ENCODE results near the gene CROCC2. TPM values are rescaled to one million over a fixed set of nuclear protein-coding genes. Genes with fewer than 3 reads are reported as not detected.
A peak's percentile ranks its signal among the peaks of the same experiment; 100 is the strongest.

Gene CROCC2
- total and polyA plus RNA-seq, 2 of the 13 experiments (the other 11 are each of a cell fraction or from before 2014, with no cell fraction given): not detected

DNA sequence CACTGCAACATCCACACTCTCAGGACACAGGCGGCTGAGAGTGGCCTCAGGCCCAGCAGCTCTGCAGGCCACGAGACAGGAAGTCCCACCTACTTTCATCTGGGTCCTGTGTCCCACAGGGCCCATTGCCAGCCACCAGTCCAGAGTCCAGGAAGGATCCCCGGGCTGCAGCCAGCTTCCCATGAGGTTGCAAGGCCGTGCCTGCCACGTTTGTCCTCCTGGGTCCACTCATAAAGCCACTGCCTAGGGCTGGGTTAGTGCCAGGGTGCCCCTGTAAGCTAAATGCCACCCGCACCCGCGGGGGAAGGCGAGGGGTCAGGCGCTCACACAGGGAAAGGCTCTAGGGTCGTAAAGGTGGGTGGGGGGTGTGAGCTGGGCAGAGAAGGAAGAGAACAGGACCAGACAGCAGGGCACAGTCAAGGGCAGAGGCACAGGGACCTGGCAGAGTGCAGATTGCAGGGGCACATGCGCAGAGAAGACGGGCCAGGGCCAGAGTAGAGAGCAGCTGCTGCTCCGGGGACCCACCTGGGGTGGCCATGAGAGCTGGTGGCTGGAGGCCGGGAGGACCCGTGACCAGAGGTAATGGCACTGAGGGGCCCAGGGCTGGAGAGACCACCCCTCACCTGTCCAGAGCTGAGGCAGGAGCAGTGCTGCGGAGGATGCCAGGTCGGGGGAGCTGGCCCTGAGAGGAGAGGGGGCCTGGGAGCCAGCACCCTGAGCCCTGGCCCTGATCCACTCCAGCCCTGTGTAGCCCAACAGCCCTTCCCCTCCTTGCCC, 29.5 kb upstream of the CROCC2 start:
- in situ Hi-C loops (cut with HindIII; ENCODE audit: extremely low pct_ligation_motif_present, low pct_unique_long_range_greater_than_20kb) (no loop called here), intact Hi-C loops (cut with micrococcal nuclease; ENCODE audit: unreplicated experiment) (no loop called here)
- no peaks in the 10 kb centered on the region for H4K20me1 ChIP-seq (ENCODE audit: insufficient read depth, low read length)
- no peaks in the 10 kb centered on the region for H3K9me3 ChIP-seq (ENCODE audit: low read length)
- ChIA-PET CTCF (ENCODE audit: low intra/inter-chr PET ratio, low total read pairs) (no interaction called here), POLR2A (interaction anchor here (0.7 to 7.1 kb wide), 14 partner anchors 8 to 810 kb away, joined by 3 to 71 read pairs (median 6); partner anchors contain the start of genes AGXT, DTYMK and MAB21L4)
- H3K36me3 ChIP-seq (replicated peaks in 1 of 2; ENCODE audit: control insufficient read depth in 1 of 2, insufficient read depth in 2 of 2, low read length in 2 of 2): no peaks in the 10 kb centered on the region; a peak in 1 of 5 replicates
- H3K4me3 ChIP-seq (replicated peaks in 1 of 3; ENCODE audit: insufficient read depth in 1 of 3, low read depth in 2 of 3, low read length in 3 of 3): peak overlapping the region in 1 of 3 experiments; percentile 51; a peak in 2 of 6 replicates
- no peaks in the 10 kb centered on the region for H3K27me3 ChIP-seq (ENCODE audit: control insufficient read depth in 1 of 2, insufficient read depth in 2 of 2, low read length in 2 of 2)
- no peak overlapping the region for H2AFZ ChIP-seq (ENCODE audit: low read length)
- peak overlapping the region; percentile 74 for H3K9ac ChIP-seq (ENCODE audit: insufficient read depth, low read depth, low read length)
- WGBS (ENCODE audit: low lambda C conversion rate): 50% methylated on average over 15 of the region's 18 CpGs
- H3K4me1 ChIP-seq (ENCODE audit: insufficient read depth, low read length): peaks cover 71% of the 10 kb centered on the region
- peak; percentile 94 for DNase-seq (ENCODE audit: low spot score)
- BruUV-seq (replicated peaks): TSS peak; percentile 45
- H3K79me2 ChIP-seq (ENCODE audit: insufficient read depth, low read length): no peaks in the 10 kb centered on the region
- peak overlapping the region; percentile 66 for H3K4me2 ChIP-seq (ENCODE audit: low read depth, low read length)
- peak; percentile 88 for FAIRE-seq
- peak overlapping the region; percentile 88 for H3K27ac ChIP-seq (ENCODE audit: extremely low read length, insufficient read depth, low read length)
- ATAC-seq: peak; percentile 73
- TF ChIP-seq ZNF709 (CRISPR knock-in tag; IDR thresholded peaks at IDR 0.05): peak; percentile 87
- TF ChIP-seq ZNF772 (CRISPR knock-in tag; IDR thresholded peaks at IDR 0.05): no peak; the same call in 1 of the 2 replicates
- no peak for TF ChIP-seq ZSCAN20 (CRISPR knock-in tag; IDR thresholded peaks at IDR 0.05; ENCODE audit: borderline replicate concordance)
- peak; percentile 81 for TF ChIP-seq ZNF543 (CRISPR knock-in tag; IDR thresholded peaks at IDR 0.05)
- TF ChIP-seq, protein P1, sequence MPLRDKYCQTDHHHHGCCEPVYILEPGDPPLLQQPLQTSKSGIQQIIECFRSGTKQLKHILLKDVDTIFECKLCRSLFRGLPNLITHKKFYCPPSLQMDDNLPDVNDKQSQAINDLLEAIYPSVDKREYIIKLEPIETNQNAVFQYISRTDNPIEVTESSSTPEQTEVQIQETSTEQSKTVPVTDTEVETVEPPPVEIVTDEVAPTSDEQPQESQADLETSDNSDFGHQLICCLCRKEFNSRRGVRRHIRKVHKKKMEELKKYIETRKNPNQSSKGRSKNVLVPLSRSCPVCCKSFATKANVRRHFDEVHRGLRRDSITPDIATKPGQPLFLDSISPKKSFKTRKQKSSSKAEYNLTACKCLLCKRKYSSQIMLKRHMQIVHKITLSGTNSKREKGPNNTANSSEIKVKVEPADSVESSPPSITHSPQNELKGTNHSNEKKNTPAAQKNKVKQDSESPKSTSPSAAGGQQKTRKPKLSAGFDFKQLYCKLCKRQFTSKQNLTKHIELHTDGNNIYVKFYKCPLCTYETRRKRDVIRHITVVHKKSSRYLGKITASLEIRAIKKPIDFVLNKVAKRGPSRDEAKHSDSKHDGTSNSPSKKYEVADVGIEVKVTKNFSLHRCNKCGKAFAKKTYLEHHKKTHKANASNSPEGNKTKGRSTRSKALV (CRISPR knock-in tag; IDR thresholded peaks at IDR 0.05): peak; percentile 69; the same call in 1 of the 2 replicates
- peak; percentile 96 for TF ChIP-seq TFE3 (CRISPR knock-in tag; IDR thresholded peaks at IDR 0.05)
- TF ChIP-seq NBN (conservative IDR thresholded peaks at IDR 0.05): no peak
- 0 out of 2 replicates have a peak, but pooled peaks have one; percentile 84 for TF ChIP-seq SNAPC4 (CRISPR knock-in tag; IDR thresholded peaks at IDR 0.05)
- peak; percentile 25 for TF ChIP-seq ZEB1 (IDR thresholded peaks at IDR 0.05; ENCODE audit: insufficient replicate concordance, low read depth)
- TF ChIP-seq, protein P2, sequence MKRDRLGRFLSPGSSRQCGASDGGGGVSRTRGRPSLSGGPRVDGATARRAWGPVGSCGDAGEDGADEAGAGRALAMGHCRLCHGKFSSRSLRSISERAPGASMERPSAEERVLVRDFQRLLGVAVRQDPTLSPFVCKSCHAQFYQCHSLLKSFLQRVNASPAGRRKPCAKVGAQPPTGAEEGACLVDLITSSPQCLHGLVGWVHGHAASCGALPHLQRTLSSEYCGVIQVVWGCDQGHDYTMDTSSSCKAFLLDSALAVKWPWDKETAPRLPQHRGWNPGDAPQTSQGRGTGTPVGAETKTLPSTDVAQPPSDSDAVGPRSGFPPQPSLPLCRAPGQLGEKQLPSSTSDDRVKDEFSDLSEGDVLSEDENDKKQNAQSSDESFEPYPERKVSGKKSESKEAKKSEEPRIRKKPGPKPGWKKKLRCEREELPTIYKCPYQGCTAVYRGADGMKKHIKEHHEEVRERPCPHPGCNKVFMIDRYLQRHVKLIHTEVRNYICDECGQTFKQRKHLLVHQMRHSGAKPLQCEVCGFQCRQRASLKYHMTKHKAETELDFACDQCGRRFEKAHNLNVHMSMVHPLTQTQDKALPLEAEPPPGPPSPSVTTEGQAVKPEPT (CRISPR knock-in tag; IDR thresholded peaks at IDR 0.05; ENCODE audit: low read depth): peak; percentile 77
- no peak for TF ChIP-seq ZKSCAN5 (CRISPR knock-in tag; IDR thresholded peaks at IDR 0.05)
- TF ChIP-seq ZBTB20 (CRISPR knock-in tag; IDR thresholded peaks at IDR 0.05; ENCODE audit: borderline replicate concordance, low read depth): peak; percentile 76; the same call in 1 of the 2 replicates
- TF ChIP-seq CHCHD3 (CRISPR knock-in tag; IDR thresholded peaks at IDR 0.05): peak; percentile 79

All from HepG2 (cell line).